PFSK-1 (cell line): Measurements from ENCODE around the gene PCDHGB6.

Source experiments
- FOXP2 ChIP-seq: optimal IDR thresholded peaks from 2 replicates; pipeline ENCODE3; 2011; ENCODE audit warnings: borderline replicate concordance, control low read depth, inconsistent platforms; ENCODE audit not compliant: insufficient read depth; ENCODE audit errors: extremely low read length, extremely low read depth
- POLR2AphosphoS5 ChIP-seq: IDR thresholded peaks from 2 replicates; pipeline ENCODE4 v1.6.1; 2012; ENCODE audit warnings: low read depth, mild to moderate bottlenecking, control low read depth, low read length, moderate library complexity
- SIN3A ChIP-seq: IDR thresholded peaks from 2 replicates; pipeline ENCODE4 v1.6.1; 2012; ENCODE audit warnings: mild to moderate bottlenecking, low read length, moderate library complexity, borderline replicate concordance; ENCODE audit not compliant: insufficient read depth
- TAF1 ChIP-seq: IDR thresholded peaks from 2 replicates; pipeline ENCODE4 v1.6.1; 2012; ENCODE audit warnings: low read length, control low read depth, borderline replicate concordance; ENCODE audit not compliant: insufficient read depth
- TF ChIP-seq, protein P1 (sequence below), 2 experiments: IDR thresholded peaks; 2 replicates each; pipeline versions ENCODE4 v1.6.1 to v1.8.0; 2011 to 2012; ENCODE audit warnings: low read depth in 2 of 2, low read length in 2 of 2, control low read depth in 1 of 2, inconsistent platforms in 1 of 2, mild to moderate bottlenecking in 1 of 2, moderate library complexity in 1 of 2; ENCODE audit not compliant: insufficient read depth in 1 of 2

GRCh38 chr5:141420855-141421488 lies 13.2 kb downstream of the PCDHGB6 start, which contains the start of gene PCDHGA11:
- TF ChIP-seq SIN3A: no peak
- TF ChIP-seq, protein P1, sequence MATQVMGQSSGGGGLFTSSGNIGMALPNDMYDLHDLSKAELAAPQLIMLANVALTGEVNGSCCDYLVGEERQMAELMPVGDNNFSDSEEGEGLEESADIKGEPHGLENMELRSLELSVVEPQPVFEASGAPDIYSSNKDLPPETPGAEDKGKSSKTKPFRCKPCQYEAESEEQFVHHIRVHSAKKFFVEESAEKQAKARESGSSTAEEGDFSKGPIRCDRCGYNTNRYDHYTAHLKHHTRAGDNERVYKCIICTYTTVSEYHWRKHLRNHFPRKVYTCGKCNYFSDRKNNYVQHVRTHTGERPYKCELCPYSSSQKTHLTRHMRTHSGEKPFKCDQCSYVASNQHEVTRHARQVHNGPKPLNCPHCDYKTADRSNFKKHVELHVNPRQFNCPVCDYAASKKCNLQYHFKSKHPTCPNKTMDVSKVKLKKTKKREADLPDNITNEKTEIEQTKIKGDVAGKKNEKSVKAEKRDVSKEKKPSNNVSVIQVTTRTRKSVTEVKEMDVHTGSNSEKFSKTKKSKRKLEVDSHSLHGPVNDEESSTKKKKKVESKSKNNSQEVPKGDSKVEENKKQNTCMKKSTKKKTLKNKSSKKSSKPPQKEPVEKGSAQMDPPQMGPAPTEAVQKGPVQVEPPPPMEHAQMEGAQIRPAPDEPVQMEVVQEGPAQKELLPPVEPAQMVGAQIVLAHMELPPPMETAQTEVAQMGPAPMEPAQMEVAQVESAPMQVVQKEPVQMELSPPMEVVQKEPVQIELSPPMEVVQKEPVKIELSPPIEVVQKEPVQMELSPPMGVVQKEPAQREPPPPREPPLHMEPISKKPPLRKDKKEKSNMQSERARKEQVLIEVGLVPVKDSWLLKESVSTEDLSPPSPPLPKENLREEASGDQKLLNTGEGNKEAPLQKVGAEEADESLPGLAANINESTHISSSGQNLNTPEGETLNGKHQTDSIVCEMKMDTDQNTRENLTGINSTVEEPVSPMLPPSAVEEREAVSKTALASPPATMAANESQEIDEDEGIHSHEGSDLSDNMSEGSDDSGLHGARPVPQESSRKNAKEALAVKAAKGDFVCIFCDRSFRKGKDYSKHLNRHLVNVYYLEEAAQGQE (IDR thresholded peaks at IDR 0.05; ENCODE audit: insufficient read depth in 1 of 2, low read depth in 2 of 2, low read length in 2 of 2): no peak
- no peak for TF ChIP-seq FOXP2
- TF ChIP-seq POLR2AphosphoS5: no peak
- no peak for TF ChIP-seq TAF1
